HL-60 (cell line): Measurements from ENCODE around the gene PDSS2.

ENCODE experiments used
- CTCF ChIP-seq: IDR thresholded peaks from one replicate; pipeline ENCODE4 v1.5.1; 2011; ENCODE audit warnings: low read length, control low read depth, inconsistent platforms; ENCODE audit not compliant: insufficient read depth
- POLR2AphosphoS5 ChIP-seq: IDR thresholded peaks from 2 replicates; pipeline ENCODE4 v1.6.1; 2012; ENCODE audit warnings: low read depth
- REST ChIP-seq: IDR thresholded peaks from 2 replicates; pipeline ENCODE4 v1.6.1; 2012; ENCODE audit warnings: low read depth; ENCODE audit not compliant: insufficient replicate concordance
- SPI1 ChIP-seq: IDR thresholded peaks from 2 replicates; pipeline ENCODE4 v1.6.1; 2012; ENCODE audit warnings: low read depth, mild to moderate bottlenecking, borderline replicate concordance

- TF ChIP-seq CTCF (no peak), REST (no peak), POLR2AphosphoS5 (no peak), SPI1 (no peak)
Observed at GRCh38 chr6:107121266-107121665, 338.1 kb downstream of the PDSS2 start.
